ENCODE results near the gene MFSD2A.
"Not testable (repeated sequence)": the region's sequence is repeated elsewhere in the genome, so short reads cannot be mapped to it uniquely, and the experiment has no call there.

The MFSD2A gene

DNA sequence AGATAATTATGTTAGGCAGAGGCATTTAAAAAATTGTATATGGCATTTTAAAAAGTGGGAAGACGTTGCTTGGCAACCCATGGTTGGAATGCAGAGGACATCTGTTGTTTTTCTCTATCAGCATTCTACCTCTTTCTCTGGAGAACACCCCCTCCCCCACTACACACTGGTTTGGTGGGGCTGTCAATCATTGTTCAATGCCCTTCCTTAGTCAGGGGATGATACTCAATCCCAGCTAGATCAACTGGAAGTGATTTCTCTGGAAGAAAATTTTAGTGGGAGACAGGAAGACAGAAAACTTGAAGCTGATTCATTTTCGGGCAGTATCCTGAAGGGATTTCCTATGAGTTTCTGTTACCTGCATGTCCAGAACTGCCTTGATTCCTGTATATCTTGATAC is 49.9 kb downstream of the MFSD2A start:
- no peak for DNase-seq

DNA sequence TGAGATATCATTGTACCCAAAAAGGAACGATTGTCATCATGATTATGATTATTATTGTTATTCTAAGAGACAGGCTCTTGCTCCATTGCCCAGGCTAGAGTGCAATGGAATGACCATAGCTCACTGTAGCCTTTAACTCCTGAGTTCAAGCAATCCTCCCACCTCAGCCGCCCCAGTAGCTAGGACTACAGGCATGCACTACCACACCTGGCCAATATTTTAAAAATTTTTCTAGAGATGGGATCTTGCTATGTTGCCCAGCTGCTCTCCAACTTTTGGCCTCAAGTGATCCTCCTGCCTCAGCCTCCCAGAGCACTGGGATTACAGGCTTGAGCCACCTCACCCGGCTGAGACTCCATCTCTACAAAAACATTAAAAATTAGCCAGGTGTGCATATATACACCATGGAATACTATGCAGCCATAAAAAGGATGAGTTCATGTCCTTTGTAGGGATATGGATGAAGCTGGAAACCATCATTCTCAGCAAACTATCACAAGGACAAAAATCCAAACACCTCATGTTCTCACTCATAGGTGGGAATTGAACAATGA is 52.6 kb downstream of the MFSD2A start:
- not testable (repeated sequence) for DNase-seq

DNA sequence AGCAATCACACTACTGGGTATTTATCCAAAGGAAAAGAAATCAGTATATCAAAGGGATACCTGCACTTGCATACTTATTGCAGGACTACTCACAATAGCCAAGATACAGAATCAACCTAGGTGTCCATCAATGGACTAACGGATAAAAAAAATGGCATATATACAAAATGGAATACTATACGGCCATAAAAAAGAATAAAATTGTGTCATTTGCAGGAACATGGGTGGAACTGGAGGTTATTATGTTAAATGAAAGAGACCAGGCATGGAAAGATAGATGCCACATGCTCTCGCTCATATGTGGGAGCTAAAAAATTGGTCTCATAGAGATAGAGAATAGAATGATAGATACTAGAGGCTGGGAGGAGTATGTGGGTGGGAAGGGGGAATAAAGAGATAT is 56.3 kb downstream of the MFSD2A start:
- no peak for DNase-seq

DNA sequence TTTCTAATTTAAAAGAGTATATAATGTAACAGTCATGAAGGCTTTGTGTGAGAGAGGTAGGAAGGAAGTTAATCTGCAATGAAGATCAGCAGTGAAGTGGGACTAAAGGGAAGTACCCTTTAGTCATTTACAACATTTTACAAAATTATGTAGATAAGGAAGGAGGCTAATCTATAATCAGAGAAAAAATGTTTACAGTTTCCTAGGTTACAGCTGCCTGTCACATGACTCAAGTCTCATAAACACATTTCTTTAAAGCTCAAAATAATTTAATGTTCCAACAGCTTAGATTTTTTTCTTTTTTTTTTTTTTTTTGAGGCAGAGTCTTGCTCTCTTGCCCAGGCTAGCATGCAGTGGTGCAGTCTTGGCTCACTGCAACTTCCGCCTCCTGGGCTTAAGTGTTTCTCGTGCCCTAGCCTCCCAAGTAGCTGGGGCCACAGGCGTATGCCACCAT is 59.3 kb downstream of the MFSD2A start:
- DNase-seq = no peak

DNA sequence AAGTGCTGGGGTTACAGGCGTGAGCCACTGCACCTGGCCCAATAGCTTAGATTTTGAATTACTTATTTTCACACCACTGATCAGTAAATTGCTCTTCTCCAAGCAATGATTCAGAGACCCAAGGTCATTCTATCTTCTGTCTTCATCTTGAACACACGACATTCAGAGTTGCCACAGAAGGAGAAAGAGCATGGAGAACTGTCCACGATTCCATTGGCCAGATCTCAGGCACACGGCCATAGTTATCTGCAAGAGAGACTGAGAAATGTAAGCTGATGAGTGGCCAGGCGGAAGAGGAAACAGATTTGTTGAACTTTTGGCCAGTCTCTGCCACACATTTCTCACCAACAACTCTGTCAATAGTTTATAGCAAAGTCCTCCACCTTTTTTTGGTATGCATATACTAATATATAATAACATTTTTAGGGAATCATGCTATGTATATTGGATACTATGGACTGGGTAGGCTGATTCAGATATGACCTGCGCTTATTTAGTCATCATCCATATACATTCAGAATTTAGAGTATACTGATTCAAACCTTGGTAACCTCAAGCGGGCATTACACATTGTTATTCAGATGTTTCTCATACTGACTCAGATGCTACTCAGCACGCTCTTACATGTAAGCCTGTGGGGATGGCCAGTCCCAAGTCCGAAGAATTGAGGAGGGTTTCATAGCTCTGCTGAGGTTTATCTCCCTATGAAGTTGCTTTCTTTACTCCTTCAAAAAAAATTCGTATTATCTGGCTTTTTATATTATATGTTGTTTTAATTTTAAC is 60.1 kb downstream of the MFSD2A start:
- no peak for DNase-seq

DNA sequence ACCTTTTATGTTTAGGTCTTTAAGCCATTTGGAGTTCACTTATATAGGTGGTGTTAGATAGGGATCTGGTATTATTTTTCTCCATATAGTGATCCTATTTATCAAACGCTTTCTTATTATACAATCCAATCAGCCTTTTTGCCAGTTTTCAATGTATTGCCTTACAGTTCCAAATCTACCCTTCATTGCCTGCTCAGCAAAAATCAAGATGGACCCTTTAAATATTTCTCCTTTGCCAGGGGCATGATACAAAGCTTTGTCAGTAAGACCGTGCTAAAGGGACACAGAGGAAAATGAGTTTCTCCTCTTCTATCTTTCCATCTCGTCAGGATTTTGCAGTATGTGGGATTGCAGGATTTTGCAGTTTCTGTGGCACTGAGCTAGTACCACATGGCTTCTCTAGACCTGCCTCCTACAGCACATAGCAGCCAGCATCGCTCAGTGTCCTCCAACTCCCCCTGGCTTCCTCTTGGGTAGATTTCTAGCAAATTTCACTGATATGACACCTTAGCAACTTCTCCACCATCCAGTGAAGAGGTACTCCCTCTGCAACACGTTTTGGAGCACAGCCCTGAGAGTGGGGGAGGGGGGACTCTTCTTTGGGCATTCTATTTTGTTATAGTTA is 63.1 kb downstream of the MFSD2A start:
- DNase-seq = no peak

Data from CD4-positive, alpha-beta T cell treated with Interleukin-17A for 4 hours (primary cell).